Chondrocyte (in vitro differentiated cells): Measurements from ENCODE around the gene SLC18A3. TPM values are rescaled to one million over a fixed set of nuclear protein-coding genes. Genes with fewer than 3 reads are reported as not detected.
A peak's percentile ranks its signal among the peaks of the same experiment; 100 is the strongest.

ENCODE experiments used
- DNase-seq: peaks from one replicate; pipeline ENCODE4 v3.0.0; 2021; ENCODE audit warnings: mixed read lengths, low spot score
- H3K27ac Mint-ChIP-seq: one replicate; pipeline ENCODE4 v1.8.0; 2021; ENCODE audit warnings: mild to moderate bottlenecking, moderate library complexity, mixed read lengths; ENCODE audit not compliant: unreplicated experiment
- H3K27me3 Mint-ChIP-seq: 2 replicates; pipeline ENCODE4 v1.8.0; 2021; ENCODE audit warnings: low read depth, mixed read lengths
- H3K36me3 Mint-ChIP-seq: 2 replicates; pipeline ENCODE4 v1.8.0; 2021; ENCODE audit warnings: low read depth, mixed read lengths
- H3K4me1 Mint-ChIP-seq: 2 replicates; pipeline ENCODE4 v1.8.0; 2021; ENCODE audit warnings: low read depth, mild to moderate bottlenecking, mixed read lengths
- H3K4me3 Mint-ChIP-seq: one replicate; pipeline ENCODE4 v1.8.0; 2021; ENCODE audit warnings: mild to moderate bottlenecking, moderate library complexity, mixed read lengths; ENCODE audit not compliant: unreplicated experiment
- H3K9me3 Mint-ChIP-seq: 2 replicates; pipeline ENCODE4 v1.8.0; 2021; ENCODE audit warnings: low read depth, mixed read lengths
- total RNA-seq: library from RNA; stranded (reverse); gene quantifications from 3 replicates; pipeline ENCODE4 v1.2.1, GENCODE V29; 2021
- TF ChIP-seq, protein P1 (sequence below): fragments of 200-600 bp; sonication (generic); IDR thresholded peaks from 2 replicates; pipeline ENCODE4 v1.5.0; 2021; ENCODE audit warnings: antibody characterized with exemption, mild to moderate bottlenecking, moderate library complexity

SLC18A3 gene
- total RNA-seq, 1 donor from 2014 or later, result not detected

DNA sequence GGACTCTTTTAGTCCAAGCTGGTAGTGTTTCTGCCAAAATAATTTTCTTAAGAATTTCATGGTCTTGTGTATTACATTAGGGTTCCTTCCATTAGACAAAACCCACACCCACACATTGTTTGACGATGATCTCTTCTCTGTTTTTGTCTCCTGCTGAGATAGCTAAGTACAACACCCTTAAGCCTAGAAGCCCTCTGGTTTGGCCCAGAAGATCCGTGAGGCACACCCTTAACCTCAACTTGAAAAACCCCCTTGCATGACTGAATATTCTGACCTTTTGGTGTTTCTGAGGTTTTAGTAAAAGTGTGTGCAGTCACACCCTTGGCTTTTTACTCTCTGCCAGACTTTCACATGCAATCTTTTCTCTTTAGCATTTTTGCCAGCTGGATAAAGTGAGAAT is 41.9 kb upstream of the SLC18A3 start:
- peaks cover 3% of the 10 kb centered on the region for H3K36me3 Mint-ChIP-seq
- DNase-seq, result no peak
- H3K4me3 Mint-ChIP-seq, result no peak overlapping the region
- H3K27ac Mint-ChIP-seq, result peak overlapping the region; percentile 35
- H3K9me3 Mint-ChIP-seq, result peaks cover 14% of the 10 kb centered on the region
- peaks cover 40% of the 10 kb centered on the region for H3K4me1 Mint-ChIP-seq
- H3K27me3 Mint-ChIP-seq, result no peaks in the 10 kb centered on the region
- TF ChIP-seq, protein P1, sequence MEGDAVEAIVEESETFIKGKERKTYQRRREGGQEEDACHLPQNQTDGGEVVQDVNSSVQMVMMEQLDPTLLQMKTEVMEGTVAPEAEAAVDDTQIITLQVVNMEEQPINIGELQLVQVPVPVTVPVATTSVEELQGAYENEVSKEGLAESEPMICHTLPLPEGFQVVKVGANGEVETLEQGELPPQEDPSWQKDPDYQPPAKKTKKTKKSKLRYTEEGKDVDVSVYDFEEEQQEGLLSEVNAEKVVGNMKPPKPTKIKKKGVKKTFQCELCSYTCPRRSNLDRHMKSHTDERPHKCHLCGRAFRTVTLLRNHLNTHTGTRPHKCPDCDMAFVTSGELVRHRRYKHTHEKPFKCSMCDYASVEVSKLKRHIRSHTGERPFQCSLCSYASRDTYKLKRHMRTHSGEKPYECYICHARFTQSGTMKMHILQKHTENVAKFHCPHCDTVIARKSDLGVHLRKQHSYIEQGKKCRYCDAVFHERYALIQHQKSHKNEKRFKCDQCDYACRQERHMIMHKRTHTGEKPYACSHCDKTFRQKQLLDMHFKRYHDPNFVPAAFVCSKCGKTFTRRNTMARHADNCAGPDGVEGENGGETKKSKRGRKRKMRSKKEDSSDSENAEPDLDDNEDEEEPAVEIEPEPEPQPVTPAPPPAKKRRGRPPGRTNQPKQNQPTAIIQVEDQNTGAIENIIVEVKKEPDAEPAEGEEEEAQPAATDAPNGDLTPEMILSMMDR, result no peak

DNA sequence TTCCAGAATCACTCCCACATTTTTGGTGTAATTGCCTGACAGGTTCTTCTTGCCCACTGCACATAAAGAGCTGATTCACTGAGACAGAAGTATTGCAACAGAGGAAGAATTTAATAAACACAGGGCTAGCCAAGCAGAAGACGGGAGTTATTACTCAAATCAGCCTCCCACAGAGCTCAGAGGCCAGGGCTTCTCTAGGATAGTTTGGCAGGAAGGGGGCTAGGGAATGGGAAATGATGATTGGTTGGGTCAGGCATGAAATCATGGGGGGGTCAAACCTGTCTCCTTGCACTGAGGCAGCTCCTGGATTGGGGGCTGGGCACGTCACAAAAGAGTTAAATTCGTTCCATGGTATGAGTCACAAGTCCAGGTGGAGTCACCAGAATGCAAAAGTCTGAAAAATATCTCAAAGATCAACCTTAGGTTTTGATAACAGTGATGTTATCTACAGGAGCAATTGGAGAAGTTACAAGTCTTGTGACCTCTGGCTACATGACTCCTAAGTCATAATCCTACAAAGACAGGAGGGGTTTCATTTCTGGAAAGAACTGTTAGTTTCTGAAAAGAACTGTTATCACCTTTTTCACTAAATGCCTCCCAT is 41.0 kb upstream of the SLC18A3 start:
- TF ChIP-seq, protein P1, result no peak
- no peak overlapping the region for H3K4me3 Mint-ChIP-seq
- peaks cover 31% of the 10 kb centered on the region for H3K4me1 Mint-ChIP-seq
- no peaks in the 10 kb centered on the region for H3K27me3 Mint-ChIP-seq
- peaks cover 3% of the 10 kb centered on the region for H3K36me3 Mint-ChIP-seq
- DNase-seq, result no peak
- H3K27ac Mint-ChIP-seq, result peak overlapping the region; percentile 35
- H3K9me3 Mint-ChIP-seq, result peaks cover 14% of the 10 kb centered on the region

- H3K27me3 Mint-ChIP-seq, result no peaks in the 10 kb centered on the region
- H3K4me3 Mint-ChIP-seq, result no peak overlapping the region
- DNase-seq, result no peak
- peaks cover 17% of the 10 kb centered on the region for H3K4me1 Mint-ChIP-seq
- no peak overlapping the region for H3K27ac Mint-ChIP-seq
- peaks cover 13% of the 10 kb centered on the region for H3K9me3 Mint-ChIP-seq
- TF ChIP-seq, protein P1, result no peak
- peaks cover 3% of the 10 kb centered on the region for H3K36me3 Mint-ChIP-seq
These were observed 38.7 kb upstream of the SLC18A3 start for GRCh38 chr10:49571388-49571787.

- H3K27me3 Mint-ChIP-seq, result no peaks in the 10 kb centered on the region
- no peak for DNase-seq
- peaks cover 17% of the 10 kb centered on the region for H3K4me1 Mint-ChIP-seq
- no peaks in the 10 kb centered on the region for H3K36me3 Mint-ChIP-seq
- H3K9me3 Mint-ChIP-seq, result peaks cover 8% of the 10 kb centered on the region
- TF ChIP-seq, protein P1, result no peak
- no peak overlapping the region for H3K4me3 Mint-ChIP-seq
- H3K27ac Mint-ChIP-seq, result no peak overlapping the region
These were observed 37.5 kb upstream of the SLC18A3 start for GRCh38 chr10:49572594-49573114.

- Mint-ChIP-seq H3K27ac (no peak overlapping the region), H3K9me3 (peaks cover 10% of the 10 kb centered on the region), H3K4me1 (peaks cover 14% of the 10 kb centered on the region), H3K27me3 (no peaks in the 10 kb centered on the region), H3K4me3 (no peak overlapping the region), H3K36me3 (peaks cover 2% of the 10 kb centered on the region)
- DNase-seq, result no peak
- TF ChIP-seq, protein P1, result no peak
These were observed 34.5 kb upstream of the SLC18A3 start for GRCh38 chr10:49575489-49576072.
